Motor neuron (in vitro differentiated cells): ENCODE data around the gene CLCA2. TPM values are rescaled to one million over a fixed set of nuclear protein-coding genes. Genes with fewer than 3 reads are reported as not detected.
A peak's percentile ranks its signal among the peaks of the same experiment; 100 is the strongest.
"Not testable (repeated sequence)": the region's sequence is repeated elsewhere in the genome, so short reads cannot be mapped to it uniquely, and the experiment has no call there.

Source experiments
- ATAC-seq, 8 experiments: fragments of 200-7000 bp; cut with Tn5 transposase; replicated peaks in 6 of 8; 2 replicates each; pipeline ENCODE4 v1.8.0; 2021; ENCODE audit warnings: mild to moderate bottlenecking in 8 of 8, moderate library complexity in 8 of 8
- H3K27ac ChIP-seq, 2 donors: fragments of 250-450 bp; sonication (Bioruptor Pico); 2 replicates each; pipeline ENCODE4 v1.9.0; 2021; ENCODE audit warnings: antibody characterized with exemption in 2 of 2, mild to moderate bottlenecking in 2 of 2, moderate library complexity in 1 of 2
- H3K4me1 ChIP-seq, 2 donors: fragments of 250-450 bp; sonication (Bioruptor Pico); replicated peaks in 1 of 2; 2 replicates each; pipeline ENCODE4 v1.6.1; 2021; ENCODE audit warnings: antibody characterized with exemption in 2 of 2, mild to moderate bottlenecking in 2 of 2, moderate library complexity in 1 of 2
- H3K4me3 ChIP-seq, 5 donors: fragments of 250-450 bp; sonication (Bioruptor Pico); 2 replicates each; pipeline ENCODE4 v1.9.0; 2021; ENCODE audit warnings: antibody characterized with exemption in 5 of 5, mild to moderate bottlenecking in 5 of 5, moderate library complexity in 4 of 5
- WGBS, 10 experiments: fragments of 450-650 bp; shearing (Covaris generic); methylation state at CpG; one replicate each; pipeline ENCODE4 v1.0.0; 2022; 5-methylcytosine and 5-hydroxymethylcytosine counted together
- in situ Hi-C, 9 experiments: fragments of 400-800 bp; cut with MboI; loops; one replicate each; pipeline ENCODE4 v1.15.0; 2021; ENCODE audit warnings: low sequenced_read_pairs in 9 of 9, low pct_unique_long_range_greater_than_20kb in 2 of 9; ENCODE audit not compliant: unreplicated experiment in 9 of 9
- total RNA-seq, 8 experiments: library from RNA; unstranded; fragments of 300-600 nt; gene quantifications; 2 replicates each; pipeline versions ENCODE4 v1.2.3 to v1.2.4, GENCODE V29; 2022

The CLCA2 gene
- total RNA-seq, 8 experiments from 2014 or later: under 0.01 to 173 (median 0.36) TPM

- ATAC-seq: no peak
- H3K27ac ChIP-seq: no peak overlapping the region
- in situ Hi-C loops: no loop called here
- no peaks in the 10 kb centered on the region for H3K4me1 ChIP-seq
- 50 to 88% (median 64%) methylated on average over 1 to 2 of the region's 2 CpGs; no CpG with 5 or more reads in 3 of the 10 experiments for WGBS, 10 experiments
- no peak overlapping the region for H3K4me3 ChIP-seq
These were observed 65.4 kb downstream of the CLCA2 start for GRCh38 chr1:86489242-86489878.

GRCh38 chr1:86491171-86491950 lies 67.4 kb downstream of the CLCA2 start:
- H3K4me1 ChIP-seq: no peaks in the 10 kb centered on the region
- ATAC-seq: no peak
- 59 to 100% (median 84%) methylated on average over 1 to 2 of the region's 2 CpGs for WGBS, 10 experiments
- H3K4me3 ChIP-seq: no peak overlapping the region
- in situ Hi-C loops: no loop called here
- no peak overlapping the region for H3K27ac ChIP-seq

GRCh38 chr1:86498281-86498680 lies 74.3 kb downstream of the CLCA2 start:
- H3K27ac ChIP-seq: no peak overlapping the region
- WGBS, 10 experiments: 68 to 100% (median 82%) methylated on average over 1 to 3 of the region's 3 CpGs; no CpG with 5 or more reads in 1 of the 10 experiments

GRCh38 chr1:86499987-86500593 lies 76.1 kb downstream of the CLCA2 start:
- no peak overlapping the region for H3K27ac ChIP-seq
- H3K4me1 ChIP-seq: no peaks in the 10 kb centered on the region
- 0 to 69% (median 26%) methylated on average over 2 to 3 of the region's 3 CpGs for WGBS, 10 experiments
- in situ Hi-C loops: loop anchor here in 1 of 9 experiments (25.0 kb wide), 1 partner anchor 187 kb away; no protein-coding TSS in a partner anchor
- H3K4me3 ChIP-seq: no peak overlapping the region
- ATAC-seq: no peak

More at GRCh38 chr1:86498281-86498680, 74.3 kb downstream of the CLCA2 start:
- no peak for ATAC-seq
- H3K4me1 ChIP-seq: no peaks in the 10 kb centered on the region
- no peak overlapping the region for H3K4me3 ChIP-seq
- in situ Hi-C loops: no loop called here

- Histone ChIP-seq H3K4me3 (no peak overlapping the region), H3K4me1 (peaks cover 0 to 3% of the 10 kb centered on the region in 2 donors), H3K27ac (no peak overlapping the region)
- peak in 1 of 8 experiments; percentile 69 for ATAC-seq
- WGBS, 10 experiments: 0 to 100% (median 91%) methylated on average over 1 to 2 of the region's 2 CpGs
- in situ Hi-C loops: loop anchor here in 1 of 9 experiments (25.0 kb wide), 1 partner anchor 187 kb away; no protein-coding TSS in a partner anchor
These were observed 76.7 kb downstream of the CLCA2 start for GRCh38 chr1:86500714-86501113.

GRCh38 chr1:86502125-86502646 lies 78.2 kb downstream of the CLCA2 start:
- 49 to 90% (median 68%) methylated on average over 2 to 16 of the region's 16 CpGs; no CpG with 5 or more reads in 3 of the 10 experiments for WGBS, 10 experiments
- in situ Hi-C loops: loop anchor here in 1 of 9 experiments (25.0 kb wide), 1 partner anchor 185 kb away; no protein-coding TSS in a partner anchor
- not testable (repeated sequence) for H3K4me1 ChIP-seq, H3K4me3 ChIP-seq, ATAC-seq, H3K27ac ChIP-seq

- peak in 2 of 8 experiments; percentile 34 to 35 for ATAC-seq
- in situ Hi-C loops: loop anchor here in 1 of 9 experiments (25.0 kb wide), 1 partner anchor 184 kb away; no protein-coding TSS in a partner anchor
- H3K4me1 ChIP-seq: peaks cover 0 to 3% of the 10 kb centered on the region in 2 donors
- H3K4me3 ChIP-seq: no peak overlapping the region
- H3K27ac ChIP-seq: no peak overlapping the region
- WGBS, 10 experiments: 75 to 100% (median 88%) methylated on average over 5 to 14 of the region's 18 CpGs; no CpG with 5 or more reads in 2 of the 10 experiments
These were observed 78.9 kb downstream of the CLCA2 start for GRCh38 chr1:86502721-86503405.

- Histone ChIP-seq H3K4me3 (no peak overlapping the region), H3K4me1 (peaks cover 0 to 3% of the 10 kb centered on the region in 2 donors), H3K27ac (no peak overlapping the region)
- peak in 1 of 8 experiments; percentile 41 for ATAC-seq
- in situ Hi-C loops: loop anchor here in 1 of 9 experiments (25.0 kb wide), 1 partner anchor 184 kb away; no protein-coding TSS in a partner anchor
- 36 to 93% (median 69%) methylated on average over 2 to 16 of the region's 18 CpGs; no CpG with 5 or more reads in 2 of the 10 experiments for WGBS, 10 experiments
These were observed 79.6 kb downstream of the CLCA2 start for GRCh38 chr1:86503406-86504136.

- Histone ChIP-seq H3K4me3 (no peak overlapping the region), H3K4me1 (peaks cover 0 to 3% of the 10 kb centered on the region in 2 donors), H3K27ac (no peak overlapping the region)
- ATAC-seq: no peak
- in situ Hi-C loops: loop anchor here in 1 of 9 experiments (25.0 kb wide), 1 partner anchor 183 kb away; no protein-coding TSS in a partner anchor
- WGBS, 10 experiments: 49 to 93% (median 82%) methylated on average over 3 to 9 of the region's 9 CpGs
These were observed 80.1 kb downstream of the CLCA2 start for GRCh38 chr1:86504137-86504479.

- Histone ChIP-seq H3K4me1 (peaks cover 0 to 3% of the 10 kb centered on the region in 2 donors), H3K4me3 (no peak overlapping the region), H3K27ac (no peak overlapping the region)
- peak in 2 of 8 experiments; percentile 43 to 45 for ATAC-seq
- WGBS, 10 experiments: 19 to 93% (median 78%) methylated on average over 2 to 9 of the region's 9 CpGs
- in situ Hi-C loops: loop anchor here in 1 of 9 experiments (25.0 kb wide), 1 partner anchor 182 kb away; no protein-coding TSS in a partner anchor
These were observed 81.1 kb downstream of the CLCA2 start for GRCh38 chr1:86504895-86505563.

- in situ Hi-C loops: loop anchor here in 1 of 9 experiments (25.0 kb wide), 1 partner anchor 182 kb away; no protein-coding TSS in a partner anchor
- H3K4me1 ChIP-seq: peaks cover 0 to 3% of the 10 kb centered on the region in 2 donors
- H3K27ac ChIP-seq: no peak overlapping the region
- peak in 2 of 8 experiments; percentile 54 to 73 for ATAC-seq
- WGBS, 10 experiments: 3 to 51% (median 35%) methylated on average over 2 to 4 of the region's 4 CpGs; no CpG with 5 or more reads in 1 of the 10 experiments
- no peak overlapping the region for H3K4me3 ChIP-seq
These were observed 81.6 kb downstream of the CLCA2 start for GRCh38 chr1:86505564-86505902.
